NK-92 treated with Interleukin-12 subunit alpha and Interleukin-12 subunit beta, amount 100 ng/mL, for 24 hours (cell line): ENCODE results near the gene STAM.

ENCODE experiments used
- DNase-seq: peaks from one replicate; lab custom pipeline; 2025; lab: John Stamatoyannopoulos, UW

STAM gene

DNA sequence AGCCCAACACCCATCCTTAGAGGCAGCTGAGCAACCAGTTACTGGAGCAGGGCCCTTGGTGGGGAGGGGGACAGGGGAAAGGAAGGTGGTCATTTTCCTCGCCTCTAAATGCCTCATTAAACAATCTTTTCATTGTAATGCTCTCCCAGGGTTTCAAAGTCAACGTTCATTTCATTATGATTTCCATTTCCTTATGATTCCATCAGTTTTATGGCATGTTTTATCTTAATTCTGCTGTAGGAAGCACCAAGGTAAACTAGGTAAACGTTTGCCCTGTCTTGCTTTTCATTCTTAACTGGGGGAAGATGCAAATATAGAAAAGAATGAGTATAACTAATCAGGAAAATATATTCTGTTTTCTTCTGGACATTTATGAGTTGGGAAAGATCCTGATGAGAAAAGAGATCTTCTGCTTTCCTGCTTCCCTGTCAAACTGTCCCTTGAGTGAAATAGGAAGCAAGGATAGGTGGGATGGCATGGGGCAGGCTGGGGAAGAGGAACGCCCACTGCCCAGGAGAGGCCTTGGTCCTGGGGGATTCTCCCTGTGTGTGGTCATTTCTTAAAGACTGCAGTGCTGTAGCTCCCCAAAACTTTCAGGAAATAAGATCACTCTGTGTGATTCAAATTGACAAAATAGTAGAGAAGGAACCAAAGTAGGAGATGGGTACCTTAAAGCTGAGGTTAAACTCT is 87.5 kb downstream of the STAM start:
- DNase-seq = no peak

DNA sequence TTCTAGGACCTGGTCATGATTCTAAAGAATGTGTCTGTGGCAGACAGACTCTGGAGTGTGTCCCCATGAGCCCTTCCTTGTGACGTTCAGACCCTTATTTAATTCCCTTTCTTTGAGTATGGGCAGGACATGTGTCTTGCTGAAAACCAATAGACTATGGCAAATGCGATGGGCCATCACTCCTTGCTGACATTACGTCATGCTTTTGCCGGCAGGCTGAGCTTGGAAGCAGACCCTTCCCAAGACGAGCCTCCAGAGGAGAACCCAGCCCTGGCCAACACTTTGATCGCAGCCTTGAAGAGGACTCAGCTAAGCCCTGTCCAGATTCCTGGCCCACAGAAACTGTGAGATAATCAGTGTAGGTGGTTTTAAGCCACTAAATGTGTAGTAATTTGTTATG is 89.7 kb downstream of the STAM start:
- no peak for DNase-seq

DNA sequence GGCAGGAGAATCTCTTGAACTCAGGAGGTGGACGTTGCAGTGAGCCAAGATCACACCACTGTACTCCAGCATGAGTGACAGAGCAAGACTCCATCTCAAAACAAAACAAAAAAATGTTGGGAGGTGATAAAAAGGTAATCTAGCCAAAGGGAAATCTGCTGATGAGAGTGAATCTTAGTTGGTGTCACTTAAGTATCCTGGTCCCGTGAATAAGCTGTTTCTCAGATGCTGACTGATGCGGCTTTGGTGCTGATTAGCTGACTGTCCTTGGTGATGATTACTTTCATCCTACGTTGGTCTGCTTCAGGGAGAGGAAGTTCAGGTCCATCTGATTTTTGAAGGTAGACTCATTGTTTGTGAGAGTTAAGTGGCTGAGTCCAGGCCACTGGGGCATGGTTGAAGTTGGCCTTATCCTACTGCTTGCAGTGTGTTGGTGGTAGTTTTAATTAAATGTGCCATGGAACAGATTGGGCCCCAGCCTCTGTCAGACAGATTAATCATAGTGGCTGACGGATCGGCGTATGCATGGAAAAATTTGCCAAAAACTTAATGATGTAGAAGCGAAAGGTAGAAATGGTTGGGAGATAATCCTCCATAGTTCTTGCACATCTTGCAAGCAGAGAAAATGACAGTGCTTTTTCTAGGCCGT is 90.6 kb downstream of the STAM start:
- DNase-seq = no peak

DNA sequence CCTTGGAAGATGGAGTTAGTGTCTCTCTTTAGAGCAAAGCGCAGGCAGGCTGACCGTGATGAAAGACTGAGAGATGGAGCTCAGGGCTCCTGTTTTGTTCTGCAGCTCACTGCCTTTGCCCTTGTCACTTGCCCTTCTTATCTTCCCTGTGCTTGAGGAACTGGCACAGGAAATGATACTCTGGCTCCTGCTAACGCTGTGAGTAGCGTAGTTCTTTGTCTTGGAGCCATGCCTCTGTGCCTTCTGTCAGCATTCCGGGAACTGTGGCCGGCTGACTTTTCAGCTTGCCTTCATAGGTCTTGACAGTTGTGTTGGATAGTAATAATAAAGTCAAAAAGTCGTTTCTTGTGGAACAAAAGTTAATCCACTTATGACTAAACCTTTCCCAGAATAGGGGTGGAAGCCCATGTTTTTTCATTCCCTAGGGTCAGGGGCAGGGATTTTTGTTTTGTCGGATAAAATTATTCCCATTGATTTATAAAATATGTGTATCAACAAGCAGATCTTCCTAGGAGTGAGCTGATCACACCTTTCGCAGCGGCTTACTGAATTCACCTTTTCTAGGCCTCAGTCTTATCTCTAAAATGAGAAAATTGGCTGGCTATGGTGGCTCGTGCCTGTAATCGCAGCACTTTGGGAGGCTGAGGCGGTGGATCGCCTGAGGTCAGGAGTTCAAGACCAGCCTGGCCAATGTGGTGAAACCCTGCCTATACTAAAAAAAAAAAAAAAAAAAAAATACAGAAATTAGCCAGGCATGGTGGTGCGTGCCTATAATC is 91.4 kb downstream of the STAM start:
- DNase-seq = no peak

DNA sequence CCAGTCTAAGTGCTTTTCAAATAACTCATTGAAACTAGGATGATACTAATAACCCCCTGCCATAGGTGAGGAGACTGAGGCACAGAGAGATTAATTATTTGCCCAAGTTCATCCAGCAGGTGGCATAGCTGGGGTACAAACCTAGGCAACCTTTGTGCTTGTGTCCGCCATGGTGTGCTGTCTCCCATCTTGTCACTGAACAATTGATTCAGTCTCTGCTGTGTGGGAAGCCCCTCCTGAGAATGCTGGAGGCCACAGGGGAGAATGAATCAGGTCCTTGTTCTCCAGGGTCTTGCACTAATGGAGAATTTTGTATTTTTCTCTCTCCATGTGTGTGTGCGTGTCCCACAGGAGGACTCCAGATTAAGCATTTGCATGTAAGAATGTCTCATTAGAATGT is 92.3 kb downstream of the STAM start:
- DNase-seq = no peak

DNA sequence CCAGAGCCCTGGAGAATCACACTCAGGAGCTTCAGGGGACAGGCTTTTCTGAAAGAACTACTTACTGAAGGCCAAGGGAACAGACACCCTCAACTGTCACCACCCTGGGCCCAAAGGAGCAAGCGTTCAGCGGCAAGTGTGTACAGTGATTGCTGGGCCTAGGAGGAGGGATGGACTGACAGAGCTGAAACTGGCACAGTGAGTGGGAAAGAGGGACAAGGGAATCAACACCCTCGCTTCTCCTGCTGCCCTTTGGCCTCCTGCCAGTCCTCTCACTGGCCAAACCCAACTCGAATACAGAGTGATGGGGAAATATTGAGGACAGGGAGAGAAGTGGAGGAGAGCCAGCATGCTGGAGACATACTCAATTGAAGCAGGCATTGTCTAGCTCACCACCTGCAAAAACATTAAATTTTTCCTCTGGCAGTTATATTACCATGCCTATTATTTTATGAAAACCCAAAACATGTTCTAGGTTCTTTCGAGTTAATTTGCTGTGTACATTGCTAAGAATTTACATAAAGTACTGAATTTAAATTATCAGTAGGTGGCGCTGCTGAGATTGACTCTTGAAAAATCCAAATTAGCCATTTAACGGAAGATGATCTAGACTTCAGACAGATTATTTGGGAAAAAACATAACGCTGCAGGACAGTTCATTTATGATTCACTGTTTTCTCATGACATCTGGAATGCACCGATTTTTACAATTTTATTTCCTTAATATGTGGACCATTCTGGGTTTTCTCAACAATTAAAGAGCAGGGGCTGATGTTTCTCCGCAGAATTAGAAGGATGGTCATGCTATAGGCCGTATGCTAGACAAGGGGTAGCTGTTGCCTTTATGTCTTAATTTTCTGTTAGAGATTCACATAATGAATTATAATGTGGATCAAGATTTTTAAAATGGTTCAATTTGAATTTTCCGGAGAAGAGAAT is 93.3 kb downstream of the STAM start:
- DNase-seq = no peak

DNA sequence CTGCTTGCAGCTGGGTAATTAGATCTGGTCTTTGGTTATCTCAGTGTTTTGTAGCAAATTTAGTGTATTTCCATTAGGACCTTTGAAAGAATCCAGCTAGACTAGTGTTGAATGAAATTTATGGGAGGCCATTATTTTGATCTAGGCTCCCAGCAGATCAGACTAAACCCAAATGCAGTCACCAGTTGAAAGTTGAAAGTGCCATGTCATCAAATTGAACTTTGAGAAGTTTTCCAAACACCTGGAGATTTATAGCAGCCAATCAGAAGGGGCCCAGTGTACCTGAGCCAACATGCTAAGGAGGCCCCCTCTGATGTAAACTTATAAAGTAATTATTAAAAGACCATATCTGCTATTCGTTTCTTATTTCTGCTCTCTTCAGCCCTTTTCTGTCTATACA is 96.7 kb downstream of the STAM start:
- DNase-seq = no peak

DNA sequence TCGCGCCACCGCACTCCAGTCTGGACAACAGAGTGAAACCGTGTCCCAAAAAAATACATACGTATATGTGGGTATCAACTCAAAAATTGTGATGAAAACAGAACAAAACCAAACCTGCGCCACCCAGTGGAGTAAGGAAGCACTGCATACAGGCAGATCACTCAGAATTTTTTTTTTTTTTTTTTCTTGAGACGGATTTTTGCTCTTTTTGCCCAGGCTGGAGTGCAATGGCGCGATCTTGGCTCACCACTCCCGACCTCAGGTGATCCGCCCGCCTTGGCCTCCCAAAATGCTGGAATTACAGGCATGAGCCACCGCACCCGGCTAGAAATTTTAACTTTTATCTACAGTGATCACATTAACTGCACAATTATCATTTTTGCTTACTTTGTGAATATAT is 99.0 kb downstream of the STAM start:
- DNase-seq = no peak

DNA sequence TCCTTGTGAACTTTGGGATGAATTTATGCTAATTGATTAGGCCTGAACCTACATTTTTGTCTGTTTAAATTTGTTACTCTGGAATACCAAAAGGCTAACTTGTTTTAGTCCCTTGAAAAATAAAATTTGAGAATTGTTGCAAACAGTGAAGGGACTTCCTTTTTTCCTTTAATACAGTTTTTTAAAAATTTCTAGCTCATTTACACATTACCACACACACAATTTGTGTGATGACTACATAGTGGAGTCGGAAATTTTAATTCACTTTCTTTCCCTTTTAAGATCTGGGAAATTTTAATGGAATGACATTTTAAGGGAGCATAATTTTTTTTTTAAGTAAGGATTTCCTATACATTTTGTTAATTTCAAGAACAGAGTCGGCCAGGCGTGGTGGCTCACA is 99.5 kb downstream of the STAM start:
- no peak for DNase-seq

DNA sequence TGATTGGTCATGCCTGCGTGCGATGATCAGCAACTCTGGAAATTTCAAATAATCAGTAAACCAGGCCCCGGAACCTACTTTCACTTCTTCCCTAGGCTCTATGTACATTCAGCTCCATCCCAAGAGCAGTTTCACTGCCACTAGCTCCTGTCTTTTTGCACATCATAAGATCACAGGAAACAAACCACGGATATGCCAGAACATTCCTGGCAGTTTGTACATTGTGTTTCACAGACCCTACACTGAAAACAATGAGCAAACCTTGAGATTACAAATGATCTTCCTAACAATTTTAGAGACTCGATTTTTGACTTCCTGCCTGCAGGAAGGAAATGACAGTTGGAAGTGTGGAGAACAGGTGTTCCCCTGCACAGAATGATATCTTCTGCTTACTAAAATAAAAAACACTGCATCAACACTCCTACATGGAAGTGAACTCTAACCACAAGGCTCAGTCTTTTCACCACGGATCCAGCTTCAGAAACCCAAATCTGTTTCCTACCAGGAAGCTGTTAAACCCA is 100.5 kb downstream of the STAM start:
- DNase-seq = no peak

DNA sequence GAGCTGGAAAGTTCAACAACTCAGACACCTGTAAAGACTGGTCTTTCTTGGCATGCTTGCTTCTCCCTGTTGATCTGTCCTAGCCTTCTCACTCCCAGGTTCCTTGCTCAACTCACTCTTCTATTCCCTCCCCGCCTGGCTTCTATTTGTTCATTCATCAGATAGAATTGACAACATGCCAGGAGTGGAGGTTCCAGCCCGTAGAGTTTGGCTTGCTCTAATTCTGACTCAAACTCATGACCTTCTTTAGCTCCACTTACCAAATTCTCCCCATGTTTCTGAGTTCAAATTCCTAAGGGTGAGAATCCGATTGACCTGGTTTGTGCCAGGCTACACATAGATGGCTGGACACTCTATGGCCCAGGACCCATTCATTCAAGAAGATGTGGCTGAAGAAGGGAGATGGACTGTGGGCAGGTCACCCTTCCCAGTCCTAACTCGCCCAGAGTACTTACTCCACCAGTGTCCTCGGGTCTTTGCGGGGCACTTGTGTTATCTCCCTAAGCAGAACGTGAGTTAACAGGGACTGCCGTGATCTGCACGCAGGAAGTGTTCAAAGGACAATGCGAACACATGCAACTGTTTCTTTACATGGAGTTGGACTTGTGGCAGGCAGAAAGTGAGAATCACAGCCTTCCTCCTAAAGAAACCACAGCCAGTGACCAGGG is 104.1 kb downstream of the STAM start:
- DNase-seq = no peak

DNA sequence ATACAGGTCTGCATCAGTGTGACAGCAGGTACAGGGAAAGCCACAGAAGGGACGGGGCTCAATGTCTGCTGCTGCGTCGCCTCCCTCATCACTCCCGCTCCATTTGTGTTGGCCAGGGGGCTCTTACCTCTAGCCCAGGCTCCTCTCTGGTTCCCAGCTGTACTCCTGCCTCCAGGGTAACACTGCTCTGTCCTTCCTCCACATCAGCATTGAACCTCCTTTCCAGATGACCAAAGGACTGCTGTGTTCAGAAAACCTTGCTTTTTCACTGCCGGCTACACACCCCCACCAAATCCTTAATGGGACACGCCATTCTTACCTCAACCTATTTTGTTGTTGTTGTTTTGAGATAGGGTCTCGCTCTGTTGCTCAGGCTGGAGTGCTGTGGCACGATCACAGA is 105.9 kb downstream of the STAM start:
- DNase-seq = no peak

DNA sequence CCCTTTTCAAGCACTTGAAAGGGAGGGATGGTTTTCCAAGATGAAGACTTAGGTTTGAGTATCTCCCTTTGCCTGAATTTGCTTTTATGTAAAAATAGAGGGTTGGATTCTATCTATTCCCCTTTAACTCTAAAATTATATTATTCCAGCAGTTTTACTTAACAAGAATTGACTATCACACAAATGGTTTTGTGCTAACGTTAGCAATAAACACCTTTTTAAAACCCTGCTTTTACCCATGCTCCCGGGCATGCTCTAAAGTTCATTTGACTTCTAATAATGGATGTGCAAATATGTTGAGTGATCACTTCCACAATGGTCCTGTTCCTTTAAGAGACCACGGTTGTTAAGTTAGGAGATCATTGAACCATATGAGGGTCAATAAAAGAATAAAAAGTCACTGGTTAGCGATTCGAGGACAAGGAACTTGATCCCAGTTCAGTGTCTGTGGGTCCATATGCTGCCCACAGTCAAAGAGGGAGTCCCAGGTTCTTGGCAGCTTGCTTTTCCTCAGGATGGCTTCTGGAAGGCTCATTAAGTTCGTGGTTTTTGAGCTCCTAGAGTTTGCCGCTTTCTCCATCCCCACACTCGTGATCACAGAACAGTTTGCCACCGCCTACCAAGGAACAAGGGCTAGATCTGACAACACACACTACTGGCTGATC is 108.0 kb downstream of the STAM start, which contains the start of gene TMEM236:
TMEM236 (plus strand) TSS at position 421 of the 665 bp plus-strand sequence; CDS start at position 516, 95 bp downstream.
- DNase-seq = no peak

DNA sequence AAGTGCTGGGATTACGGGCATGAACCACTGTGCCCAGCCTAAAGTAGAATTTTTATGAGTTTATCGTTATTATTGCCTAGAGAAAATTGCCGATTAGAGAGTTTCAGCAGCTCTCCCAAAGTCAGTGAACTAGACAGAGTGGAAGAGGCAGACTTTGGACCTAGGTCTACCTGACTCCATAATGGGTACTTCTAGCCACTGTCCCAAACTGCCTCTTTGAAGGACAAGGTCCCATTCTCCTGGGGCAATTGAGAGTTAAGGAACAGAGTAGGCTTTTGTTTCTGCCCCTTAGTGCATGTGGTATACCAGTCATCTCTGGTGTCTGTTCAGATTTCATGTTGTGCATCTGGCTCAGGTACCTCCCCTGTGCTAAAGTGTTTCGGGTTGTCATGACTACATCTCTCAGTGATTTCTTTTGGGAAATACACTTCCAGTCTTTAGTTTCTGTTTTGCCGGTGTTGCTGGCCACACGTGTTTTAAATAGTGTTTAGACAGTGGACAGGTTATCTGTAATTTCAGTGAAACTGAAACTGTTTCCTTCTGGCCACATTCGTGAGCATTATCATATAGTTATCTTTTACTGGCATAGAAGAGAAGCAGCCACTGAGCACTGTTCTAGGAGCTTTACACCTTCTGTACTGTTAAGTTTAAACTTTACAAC is 112.7 kb downstream of the STAM start:
- no peak for DNase-seq

DNA sequence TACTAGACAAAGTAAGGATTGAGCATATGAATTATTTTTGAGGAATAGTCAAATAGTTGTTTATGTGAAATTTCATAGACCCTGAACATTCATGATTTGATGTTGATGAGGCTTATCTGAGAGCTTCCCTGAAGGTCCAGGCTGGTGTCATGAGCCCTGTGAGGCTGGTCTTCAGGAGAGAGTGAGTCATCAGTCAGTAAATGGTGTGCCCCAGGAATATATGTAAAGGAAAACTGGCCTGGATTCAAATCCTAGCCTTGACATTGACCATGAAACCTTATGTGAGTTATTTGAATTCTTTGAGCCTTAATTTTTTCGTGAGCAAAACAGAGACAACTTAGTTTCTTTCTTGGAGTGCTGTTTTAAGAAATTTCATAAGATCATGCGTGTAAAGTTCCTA is 114.2 kb downstream of the STAM start:
- no peak for DNase-seq

DNA sequence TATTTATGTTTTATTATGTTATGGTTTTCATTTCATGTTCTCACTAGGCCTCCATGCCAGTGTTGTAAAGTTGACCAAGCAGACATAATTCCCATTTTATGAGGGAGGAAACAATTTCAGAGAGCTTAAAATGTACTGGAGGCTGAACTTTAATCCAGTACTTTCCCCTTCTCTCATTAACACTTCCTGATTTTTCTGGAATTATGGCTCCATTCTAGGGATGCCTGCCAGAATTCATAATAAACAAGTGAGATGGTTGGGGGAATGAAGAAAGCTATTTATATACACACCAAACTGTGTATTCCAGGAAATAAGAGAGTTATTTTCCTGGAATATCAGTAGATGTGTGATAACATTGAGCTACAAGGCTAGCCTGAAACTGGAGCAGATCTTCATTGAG is 114.9 kb downstream of the STAM start:
- no peak for DNase-seq

DNA sequence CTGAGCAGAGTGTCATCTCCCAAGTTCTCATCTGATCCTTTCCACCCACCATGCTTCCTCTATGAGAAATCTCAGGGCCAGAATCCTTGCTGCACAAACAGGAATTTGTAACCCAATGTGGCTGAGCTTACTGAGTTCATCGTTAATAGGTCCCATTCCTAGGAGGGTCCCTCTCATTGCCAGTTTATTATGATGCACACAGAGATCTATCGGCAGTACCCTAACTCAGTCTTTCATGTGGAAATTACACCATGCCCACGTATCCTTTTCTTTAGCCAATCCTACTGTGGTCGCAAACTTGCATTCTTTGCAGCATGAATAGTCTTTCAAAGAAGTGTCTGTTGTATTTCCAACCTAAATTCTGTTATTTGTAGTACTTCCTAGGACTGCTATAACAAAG is 120.2 kb downstream of the STAM start:
- DNase-seq = no peak

DNA sequence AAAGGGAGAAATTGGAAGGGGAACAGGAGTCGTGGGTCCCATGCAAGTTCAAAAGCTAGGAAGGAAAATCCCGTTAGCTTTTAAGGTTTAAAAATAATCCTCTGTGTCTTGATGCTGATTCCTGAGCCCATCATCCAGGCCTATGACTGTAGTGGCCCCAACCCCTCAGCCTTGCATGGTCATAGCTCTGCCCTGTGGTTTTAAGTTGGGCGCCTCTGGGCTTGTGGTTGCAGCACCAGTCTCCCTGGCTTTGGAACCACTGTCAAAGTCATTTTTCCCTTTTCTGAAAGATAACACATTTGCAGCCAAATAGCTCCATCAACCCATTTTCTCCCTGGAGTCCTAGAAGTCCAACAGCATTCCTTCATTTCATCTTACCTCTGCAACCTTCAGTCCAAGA is 121.7 kb downstream of the STAM start:
- no peak for DNase-seq
